Liver (tissue), 9 donors: ENCODE results near the gene TAGLN2. TPM values are rescaled to one million over a fixed set of nuclear protein-coding genes. Genes with fewer than 3 reads are reported as not detected.
"Not testable (repeated sequence)": the region's sequence is repeated elsewhere in the genome, so short reads cannot be mapped to it uniquely, and the experiment has no call there.

Experiments used
- DNase-seq: peaks from one replicate; pipeline ENCODE4 v3.0.0-alpha.2; 2017; ENCODE audit warnings: low spot score
- H3K27ac ChIP-seq, 2 donors: one replicate each; pipeline ENCODE4 v1.7.0; 2013; ENCODE audit warnings: inconsistent platforms in 2 of 2, low read length in 2 of 2, control low read depth in 1 of 2, low read depth in 1 of 2, mild to moderate bottlenecking in 1 of 2
- H3K27me3 ChIP-seq, 4 donors: one replicate each; pipeline versions ENCODE4 v1.6.1 to v1.7.0; 2013; ENCODE audit warnings: low read length in 3 of 4, inconsistent platforms in 1 of 4, mild to moderate bottlenecking in 1 of 4, moderate library complexity in 1 of 4; ENCODE audit not compliant: control insufficient read depth in 4 of 4, insufficient read depth in 4 of 4
- H3K36me3 ChIP-seq, 4 donors: one replicate each; pipeline versions ENCODE4 v1.6.1 to v1.7.0; 2013; ENCODE audit warnings: low read length in 3 of 4, mild to moderate bottlenecking in 3 of 4, low read depth in 1 of 4, moderate library complexity in 1 of 4; ENCODE audit not compliant: control insufficient read depth in 4 of 4, insufficient read depth in 3 of 4
- H3K4me1 ChIP-seq, 4 donors: one replicate each; pipeline versions ENCODE4 v1.6.1 to v1.7.0; 2013; ENCODE audit warnings: low read length in 3 of 4, mild to moderate bottlenecking in 3 of 4, moderate library complexity in 1 of 4; ENCODE audit not compliant: control insufficient read depth in 4 of 4, insufficient read depth in 4 of 4
- H3K4me3 ChIP-seq, 3 donors: one replicate each; pipeline versions ENCODE4 v1.6.1 to v1.7.0; 2013; ENCODE audit warnings: low read length in 3 of 3, control low read depth in 1 of 3, low read depth in 1 of 3, mild to moderate bottlenecking in 1 of 3
- H3K9ac ChIP-seq, 2 donors: one replicate each; pipeline ENCODE4 v1.7.0; 2013; ENCODE audit warnings: low read length in 2 of 2, mild to moderate bottlenecking in 2 of 2, moderate library complexity in 2 of 2, control low read depth in 1 of 2, low read depth in 1 of 2
- H3K9me3 ChIP-seq, 4 donors: one replicate each; pipeline versions ENCODE4 v1.6.1 to v1.7.0; 2013; ENCODE audit warnings: low read length in 3 of 4; ENCODE audit not compliant: control insufficient read depth in 4 of 4
- CTCF ChIP-seq: fragments of 150-350 bp; IDR thresholded peaks from 2 replicates; pipeline ENCODE4 v1.5.1; 2017; ENCODE audit warnings: improper control_type of control experiment, low read depth, low read length; ENCODE audit not compliant: missing input control
- EGR1 ChIP-seq, 2 donors: IDR thresholded peaks; 2 replicates each; pipeline ENCODE4 v1.6.1; 2016 to 2018; ENCODE audit warnings: antibody characterized with exemption in 2 of 2, low read depth in 2 of 2
- FOXA1 ChIP-seq: IDR thresholded peaks from 2 replicates; pipeline ENCODE4 v1.6.1; 2016; ENCODE audit warnings: antibody characterized with exemption
- FOXA2 ChIP-seq: IDR thresholded peaks from 2 replicates; pipeline ENCODE4 v1.6.1; 2016; ENCODE audit warnings: antibody characterized with exemption
- GABPA ChIP-seq, 2 donors: IDR thresholded peaks in 1 of 2; conservative IDR thresholded peaks in 1 of 2; 2 replicates each; pipeline ENCODE4 v1.6.1; 2016; ENCODE audit warnings: antibody characterized with exemption in 2 of 2, mild to moderate bottlenecking in 1 of 2, moderate library complexity in 1 of 2
- HNF4A ChIP-seq, 2 donors: conservative IDR thresholded peaks; 2 replicates each; pipeline ENCODE4 v1.6.1; 2016; ENCODE audit warnings: antibody characterized with exemption in 2 of 2, mild to moderate bottlenecking in 2 of 2
- HNF4G ChIP-seq: IDR thresholded peaks from 2 replicates; pipeline ENCODE4 v1.6.1; 2016; ENCODE audit warnings: antibody characterized with exemption
- JUND ChIP-seq, 2 donors: IDR thresholded peaks; 2 replicates each; pipeline ENCODE4 v1.6.1; 2016; ENCODE audit warnings: antibody characterized with exemption in 2 of 2
- NR2F2 ChIP-seq: IDR thresholded peaks from 2 replicates; pipeline ENCODE4 v1.6.1; 2016; ENCODE audit warnings: antibody characterized with exemption
- RAD21 ChIP-seq, 2 donors: IDR thresholded peaks; 2 replicates each; pipeline ENCODE4 v1.6.1; 2016; ENCODE audit warnings: antibody characterized with exemption in 2 of 2, mild to moderate bottlenecking in 2 of 2
- SP1 ChIP-seq: IDR thresholded peaks from 2 replicates; pipeline ENCODE4 v1.6.1; 2018; ENCODE audit warnings: antibody characterized with exemption, mild to moderate bottlenecking
- YY1 ChIP-seq: IDR thresholded peaks from 2 replicates; pipeline ENCODE4 v1.6.1; 2016; ENCODE audit warnings: antibody characterized with exemption, mild to moderate bottlenecking
- WGBS: extraction: QIAGEN DNeasy Blood & Tissue Kit; methylation state at CpG from one replicate; pipeline ENCODE4 v1.1.7; 2013; 5-methylcytosine and 5-hydroxymethylcytosine counted together
- polyA plus RNA-seq, 2 donors: library from polyadenylated mRNA; stranded (reverse) in 1 of 2; unstranded in 1 of 2; fragments of 200-250 nt in 1 of 2; fragments of >200 nt in 1 of 2; fragmentation: Nextera tagmentation in 1 of 2; extraction: Ambion mirVana in 1 of 2; gene quantifications; one replicate each; pipeline versions ENCODE4 v1.2.1 to v1.2.3, GENCODE V29; 2013 to 2015
- total RNA-seq, 2 donors: library from RNA; depleted of rRNA; stranded (reverse); fragments of >200 nt; gene quantifications; one replicate each; pipeline ENCODE4 v1.2.3, GENCODE V29; 2014
- TF ChIP-seq, protein P1 (sequence below): IDR thresholded peaks from 2 replicates; pipeline ENCODE4 v1.6.1; 2016; ENCODE audit warnings: antibody characterized with exemption, mild to moderate bottlenecking
- TF ChIP-seq, protein P2 (sequence below): IDR thresholded peaks from 2 replicates; pipeline ENCODE4 v1.6.1; 2016; ENCODE audit warnings: antibody characterized with exemption
- TF ChIP-seq, protein P3 (sequence below): IDR thresholded peaks from 2 replicates; pipeline ENCODE4 v1.6.1; 2016; ENCODE audit warnings: antibody characterized with exemption
- donor health status: healthy.
- donor health status: healthy.
- donor health status: healthy.
- donor health status: healthy.
- donor health status: healthy.

TAGLN2 gene
- total and polyA plus RNA-seq, 4 donors: 46.4 to 113 (median 79.8) TPM

DNA sequence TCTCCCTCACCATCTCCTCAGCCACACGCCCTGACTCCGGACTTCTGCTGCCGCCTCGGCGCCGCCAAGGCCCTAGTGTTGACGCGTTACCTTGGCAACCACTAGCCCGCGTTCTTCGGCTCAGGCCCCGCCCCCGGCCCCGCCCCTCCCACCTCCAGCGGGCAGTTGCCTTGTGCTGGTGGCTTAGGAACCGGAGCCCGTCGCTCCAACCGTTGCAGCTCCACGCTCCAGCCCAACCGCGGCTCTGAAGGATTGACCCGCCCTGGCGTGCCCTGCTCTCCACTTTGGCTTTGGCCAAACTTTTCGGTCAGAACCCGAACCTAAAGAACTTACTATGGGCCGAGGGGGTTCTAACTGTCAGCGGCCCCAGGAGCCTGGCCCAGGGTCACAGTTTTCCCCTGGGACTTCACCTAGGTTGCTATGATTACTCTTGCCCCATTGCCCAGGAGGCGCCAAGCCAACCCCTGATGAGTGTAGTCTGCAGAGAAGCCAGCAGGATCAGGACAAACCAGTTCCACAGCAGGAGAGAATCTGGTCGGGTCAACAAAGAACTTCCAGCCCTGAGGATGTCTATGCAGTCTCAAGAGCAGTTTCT lies 25.1 kb downstream of the TAGLN2 start, which contains the start of gene CFAP45 (continued):
- TF ChIP-seq, protein P1, sequence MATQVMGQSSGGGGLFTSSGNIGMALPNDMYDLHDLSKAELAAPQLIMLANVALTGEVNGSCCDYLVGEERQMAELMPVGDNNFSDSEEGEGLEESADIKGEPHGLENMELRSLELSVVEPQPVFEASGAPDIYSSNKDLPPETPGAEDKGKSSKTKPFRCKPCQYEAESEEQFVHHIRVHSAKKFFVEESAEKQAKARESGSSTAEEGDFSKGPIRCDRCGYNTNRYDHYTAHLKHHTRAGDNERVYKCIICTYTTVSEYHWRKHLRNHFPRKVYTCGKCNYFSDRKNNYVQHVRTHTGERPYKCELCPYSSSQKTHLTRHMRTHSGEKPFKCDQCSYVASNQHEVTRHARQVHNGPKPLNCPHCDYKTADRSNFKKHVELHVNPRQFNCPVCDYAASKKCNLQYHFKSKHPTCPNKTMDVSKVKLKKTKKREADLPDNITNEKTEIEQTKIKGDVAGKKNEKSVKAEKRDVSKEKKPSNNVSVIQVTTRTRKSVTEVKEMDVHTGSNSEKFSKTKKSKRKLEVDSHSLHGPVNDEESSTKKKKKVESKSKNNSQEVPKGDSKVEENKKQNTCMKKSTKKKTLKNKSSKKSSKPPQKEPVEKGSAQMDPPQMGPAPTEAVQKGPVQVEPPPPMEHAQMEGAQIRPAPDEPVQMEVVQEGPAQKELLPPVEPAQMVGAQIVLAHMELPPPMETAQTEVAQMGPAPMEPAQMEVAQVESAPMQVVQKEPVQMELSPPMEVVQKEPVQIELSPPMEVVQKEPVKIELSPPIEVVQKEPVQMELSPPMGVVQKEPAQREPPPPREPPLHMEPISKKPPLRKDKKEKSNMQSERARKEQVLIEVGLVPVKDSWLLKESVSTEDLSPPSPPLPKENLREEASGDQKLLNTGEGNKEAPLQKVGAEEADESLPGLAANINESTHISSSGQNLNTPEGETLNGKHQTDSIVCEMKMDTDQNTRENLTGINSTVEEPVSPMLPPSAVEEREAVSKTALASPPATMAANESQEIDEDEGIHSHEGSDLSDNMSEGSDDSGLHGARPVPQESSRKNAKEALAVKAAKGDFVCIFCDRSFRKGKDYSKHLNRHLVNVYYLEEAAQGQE: no peak

DNA sequence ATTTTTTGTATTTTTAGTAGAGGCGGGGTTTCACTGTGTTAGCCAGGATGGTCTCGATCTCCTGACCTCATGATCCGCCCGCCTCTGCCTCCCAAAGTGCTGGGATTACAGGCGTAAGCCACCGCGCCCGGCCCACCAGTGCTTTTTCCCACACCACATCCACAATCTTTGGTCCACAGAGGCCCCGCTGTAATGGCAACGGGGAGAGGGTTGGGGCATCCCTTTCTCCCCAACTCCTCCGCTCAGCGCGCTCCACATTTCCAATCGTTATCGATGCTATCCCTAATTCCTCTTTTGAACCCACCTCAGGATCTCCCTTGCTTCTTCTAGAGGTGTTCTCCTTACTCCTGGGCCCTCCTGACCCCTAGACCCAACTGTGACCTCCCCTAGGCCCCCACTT lies 25.7 kb downstream of the TAGLN2 start:
- WGBS: 87% methylated on average over 12 of the region's 15 CpGs
- not testable (repeated sequence) for H3K4me1 ChIP-seq, DNase-seq

GRCh38 chr1:159898527-159898926 lies 26.8 kb downstream of the TAGLN2 start:
- Histone ChIP-seq H3K9ac (no peak overlapping the region), H3K27ac (no peak overlapping the region), H3K36me3 (no peaks in the 10 kb centered on the region), H3K27me3 (no peaks in the 10 kb centered on the region), H3K4me1 (peaks cover 0 to 7% (median 3%) of the 10 kb centered on the region in 4 donors), H3K4me3 (no peak overlapping the region), H3K9me3 (no peaks in the 10 kb centered on the region)
- WGBS: 88% methylated on average over 3 of the region's 3 CpGs
- TF ChIP-seq RAD21 (IDR thresholded peaks at IDR 0.05): no peak
- TF ChIP-seq HNF4G: no peak
- TF ChIP-seq GABPA (IDR thresholded peaks at IDR 0.05 in 1 of 2, conservative IDR thresholded peaks at IDR 0.05 in 1 of 2): no peak
- no peak for TF ChIP-seq NR2F2
- TF ChIP-seq, protein P2, sequence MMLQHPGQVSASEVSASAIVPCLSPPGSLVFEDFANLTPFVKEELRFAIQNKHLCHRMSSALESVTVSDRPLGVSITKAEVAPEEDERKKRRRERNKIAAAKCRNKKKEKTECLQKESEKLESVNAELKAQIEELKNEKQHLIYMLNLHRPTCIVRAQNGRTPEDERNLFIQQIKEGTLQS: no peak
- TF ChIP-seq SP1: no peak
- no peak for TF ChIP-seq FOXA2
- no peak for DNase-seq

More for the DNA sequence above, 25.7 kb downstream of the TAGLN2 start:
- H3K4me3 ChIP-seq, H3K9me3 ChIP-seq, H3K36me3 ChIP-seq, H3K27me3 ChIP-seq, H3K27ac ChIP-seq, H3K9ac ChIP-seq: not testable (repeated sequence)

- no peak for DNase-seq
- H3K4me3 ChIP-seq: no peak overlapping the region
- no peaks in the 10 kb centered on the region for H3K36me3 ChIP-seq
- no peaks in the 10 kb centered on the region for H3K27me3 ChIP-seq
- no peak overlapping the region for H3K9ac ChIP-seq
- H3K9me3 ChIP-seq: no peaks in the 10 kb centered on the region
- WGBS: 89% methylated on average over 3 of the region's 3 CpGs
- no peak overlapping the region for H3K27ac ChIP-seq
- peaks cover 0 to 7% (median 3%) of the 10 kb centered on the region in 4 donors for H3K4me1 ChIP-seq
- TF ChIP-seq HNF4G (no peak), CTCF (no peak), YY1 (no peak), GABPA (IDR thresholded peaks at IDR 0.05 in 1 of 2, conservative IDR thresholded peaks at IDR 0.05 in 1 of 2) (no peak), JUND (IDR thresholded peaks at IDR 0.05) (no peak), HNF4A (conservative IDR thresholded peaks at IDR 0.05) (no peak), NR2F2 (no peak), EGR1 (IDR thresholded peaks at IDR 0.05; ENCODE audit: low read depth in 2 of 2) (no peak), FOXA2 (no peak), RAD21 (IDR thresholded peaks at IDR 0.05) (no peak), FOXA1 (no peak)
- TF ChIP-seq, protein P2: no peak
- TF ChIP-seq, protein P1: no peak
- TF ChIP-seq, protein P3, sequence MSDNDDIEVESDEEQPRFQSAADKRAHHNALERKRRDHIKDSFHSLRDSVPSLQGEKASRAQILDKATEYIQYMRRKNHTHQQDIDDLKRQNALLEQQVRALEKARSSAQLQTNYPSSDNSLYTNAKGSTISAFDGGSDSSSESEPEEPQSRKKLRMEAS: no peak
Measured at GRCh38 chr1:159897962-159898361, 27.3 kb downstream of the TAGLN2 start.
